ENCODE measurements around the gene RRAD.

RRAD gene

DNA sequence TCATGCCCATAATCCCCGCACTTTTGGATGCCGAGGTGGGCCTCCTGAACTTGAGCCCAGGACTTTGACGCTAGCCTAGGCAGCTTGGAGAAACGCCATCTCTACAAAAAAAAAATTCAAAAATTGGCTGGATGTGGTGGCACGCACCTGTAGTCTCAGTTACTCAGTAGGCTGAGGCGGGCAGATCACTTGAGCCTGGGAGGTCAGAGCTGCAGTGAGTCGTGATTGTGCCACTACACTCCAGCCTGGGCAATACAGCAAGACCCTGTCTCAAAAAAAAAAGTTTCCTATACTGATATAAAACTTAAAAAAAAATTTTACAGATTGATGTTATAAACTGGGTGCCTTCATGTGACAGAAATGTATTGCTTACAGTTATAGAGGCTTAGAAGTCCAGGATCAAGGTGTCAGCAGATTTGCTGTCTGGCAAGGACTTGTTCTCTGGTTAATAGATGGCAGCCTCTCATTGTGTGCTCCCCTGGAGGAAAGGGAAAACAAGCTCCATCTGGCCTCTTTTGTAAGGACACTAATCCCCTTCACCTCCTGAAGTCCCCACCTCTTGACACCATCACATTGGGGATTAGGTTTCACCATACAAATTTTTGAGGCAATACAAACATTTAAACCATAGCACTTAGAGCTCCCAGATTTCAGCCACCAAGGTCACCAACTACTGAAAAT lies 27.2 kb upstream of the RRAD start:
- TF ChIP-seq L3MBTL2 (conservative IDR thresholded peaks at IDR 0.05) = no peak
- CTCF ChIA-PET = interaction anchor here (0.6 to 1.4 kb wide), 4 partner anchors 8 to 432 kb away, joined by 3 to 4 read pairs (median 4); partner anchors contain the start of gene CES3
- no peak for DNase-seq (ENCODE audit: extremely low spot score)
- POLR2A ChIA-PET = no interaction called here

DNA sequence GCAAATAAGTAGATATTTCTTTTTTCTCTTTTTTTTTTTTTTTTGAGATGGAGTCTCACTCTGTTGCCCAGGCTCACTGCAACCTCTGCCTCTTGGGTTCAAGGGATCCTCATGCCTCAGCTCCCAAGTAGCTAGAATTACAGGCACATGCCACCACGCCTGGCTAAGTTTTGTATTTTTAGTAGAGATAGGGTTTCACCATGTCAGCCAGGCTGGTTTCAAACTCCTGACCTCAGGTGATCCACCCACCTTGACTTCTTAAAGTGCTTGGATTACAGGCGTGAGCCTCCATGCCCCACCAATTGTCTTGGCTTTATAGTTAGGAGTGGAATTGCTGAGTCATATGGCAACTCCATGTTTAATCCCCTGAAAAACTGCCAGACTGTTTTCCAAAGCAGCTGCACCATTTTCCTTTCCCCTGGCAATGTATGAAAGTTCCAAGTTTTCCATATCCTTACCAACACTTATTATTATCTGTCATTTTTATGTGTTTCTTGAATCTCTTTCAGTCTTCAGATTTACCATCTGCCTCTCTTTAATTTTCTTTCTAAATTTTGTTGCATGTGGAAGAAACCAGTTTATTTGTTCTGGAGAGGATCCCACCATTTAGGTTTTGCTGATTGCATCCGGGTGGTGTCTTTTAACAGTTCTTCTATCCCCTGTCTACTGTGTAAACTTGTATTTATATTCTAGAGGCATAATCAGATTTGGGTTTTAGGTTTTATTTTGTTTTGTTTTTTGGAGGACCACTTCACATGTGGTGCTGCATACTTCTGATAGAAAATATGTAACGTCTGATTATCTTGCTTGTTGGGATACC lies 25.8 kb upstream of the RRAD start:
- DNase-seq (ENCODE audit: extremely low spot score) = no peak
- CTCF ChIA-PET = interaction anchor here (1.5 kb wide), 1 partner anchor 42 kb away, joined by 3 read pairs; no protein-coding TSS in a partner anchor
- POLR2A ChIA-PET = no interaction called here
- TF ChIP-seq NFRKB (IDR thresholded peaks at IDR 0.05) (no peak), HDGF (IDR thresholded peaks at IDR 0.05; ENCODE audit: borderline replicate concordance) (no peak), ZNF384 (IDR thresholded peaks at IDR 0.05) (no peak), SUZ12 (IDR thresholded peaks at IDR 0.05) (no peak), FOXK2 (IDR thresholded peaks at IDR 0.05) (no peak), L3MBTL2 (conservative IDR thresholded peaks at IDR 0.05) (no peak), LEF1 (IDR thresholded peaks at IDR 0.05; ENCODE audit: borderline replicate concordance) (no peak), BHLHE40 (IDR thresholded peaks at IDR 0.05; ENCODE audit: borderline replicate concordance) (no peak), CTBP1 (IDR thresholded peaks at IDR 0.05; ENCODE audit: borderline replicate concordance) (no peak), ELF4 (IDR thresholded peaks at IDR 0.05) (no peak)
- TF ChIP-seq, protein P1, sequence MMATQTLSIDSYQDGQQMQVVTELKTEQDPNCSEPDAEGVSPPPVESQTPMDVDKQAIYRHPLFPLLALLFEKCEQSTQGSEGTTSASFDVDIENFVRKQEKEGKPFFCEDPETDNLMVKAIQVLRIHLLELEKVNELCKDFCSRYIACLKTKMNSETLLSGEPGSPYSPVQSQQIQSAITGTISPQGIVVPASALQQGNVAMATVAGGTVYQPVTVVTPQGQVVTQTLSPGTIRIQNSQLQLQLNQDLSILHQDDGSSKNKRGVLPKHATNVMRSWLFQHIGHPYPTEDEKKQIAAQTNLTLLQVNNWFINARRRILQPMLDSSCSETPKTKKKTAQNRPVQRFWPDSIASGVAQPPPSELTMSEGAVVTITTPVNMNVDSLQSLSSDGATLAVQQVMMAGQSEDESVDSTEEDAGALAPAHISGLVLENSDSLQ (IDR thresholded peaks at IDR 0.05) = no peak

DNA sequence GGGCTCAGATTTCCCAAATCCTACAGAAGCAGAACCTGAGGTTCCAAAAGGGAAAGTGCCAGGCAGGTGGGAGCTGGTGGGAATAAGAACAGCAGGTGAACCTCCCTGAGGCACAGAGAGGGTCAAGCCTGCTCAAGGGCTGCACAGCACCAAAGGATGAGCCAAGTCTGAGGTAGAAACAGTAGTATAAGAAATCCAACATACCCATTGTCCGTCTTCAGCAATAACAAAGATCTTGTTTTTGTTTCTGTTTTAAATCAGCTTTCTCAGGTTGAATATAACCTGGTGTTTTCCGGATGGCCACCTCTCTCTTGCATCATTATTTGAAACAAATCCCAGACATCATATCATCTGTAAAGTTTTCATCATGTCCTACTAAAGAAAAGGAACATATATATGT lies 25.1 kb upstream of the RRAD start:
- TF ChIP-seq L3MBTL2 (conservative IDR thresholded peaks at IDR 0.05) (no peak), FOXM1 (IDR thresholded peaks at IDR 0.05; ENCODE audit: borderline replicate concordance) (no peak), FOXA1 (IDR thresholded peaks at IDR 0.05) (no peak), ELF4 (IDR thresholded peaks at IDR 0.05) (no peak), FOXK2 (IDR thresholded peaks at IDR 0.05) (no peak)
- ChIA-PET CTCF (interaction anchor here (0.6 to 1.7 kb wide), 3 partner anchors 41 to 259 kb away, joined by 3 to 5 read pairs (median 4); no protein-coding TSS in a partner anchor), POLR2A (interaction anchor here (1.8 kb wide), 1 partner anchor 11 kb away, joined by 3 read pairs; the partner anchor contains the start of gene CES3)
- DNase-seq (ENCODE audit: extremely low spot score) = no peak

DNA sequence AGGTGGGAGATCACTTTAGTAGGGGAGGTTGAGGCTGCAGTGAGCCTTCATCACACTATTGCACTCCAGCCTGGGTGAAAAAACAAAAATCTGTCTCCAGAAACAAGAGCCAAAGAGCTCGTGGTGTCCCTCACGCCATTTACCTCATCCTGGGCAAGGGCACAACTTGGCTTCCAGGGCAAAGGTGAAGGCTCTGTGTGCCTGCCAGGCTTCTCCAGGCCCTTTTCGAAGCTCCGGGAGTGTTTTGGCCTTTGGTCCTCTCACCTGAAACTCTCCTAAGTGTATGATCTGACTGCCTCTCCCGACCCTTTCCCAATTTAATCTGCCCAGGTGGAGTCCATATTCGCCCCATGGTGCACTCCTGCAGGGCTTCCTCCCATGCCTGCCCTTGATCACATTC lies 24.1 kb upstream of the RRAD start:
- TF ChIP-seq NFRKB (IDR thresholded peaks at IDR 0.05) (no peak), FOXK2 (IDR thresholded peaks at IDR 0.05) (no peak), HDGF (IDR thresholded peaks at IDR 0.05; ENCODE audit: borderline replicate concordance) (no peak), FOXA1 (IDR thresholded peaks at IDR 0.05) (no peak), BHLHE40 (IDR thresholded peaks at IDR 0.05; ENCODE audit: borderline replicate concordance) (no peak), SUZ12 (IDR thresholded peaks at IDR 0.05) (no peak), CTBP1 (IDR thresholded peaks at IDR 0.05; ENCODE audit: borderline replicate concordance) (no peak), L3MBTL2 (conservative IDR thresholded peaks at IDR 0.05) (no peak), TARDBP (IDR thresholded peaks at IDR 0.05) (no peak), SP1 (IDR thresholded peaks at IDR 0.05) (no peak), ZNF384 (IDR thresholded peaks at IDR 0.05) (no peak), ELF4 (IDR thresholded peaks at IDR 0.05) (no peak), ARNT (IDR thresholded peaks at IDR 0.05) (no peak), LEF1 (IDR thresholded peaks at IDR 0.05; ENCODE audit: borderline replicate concordance) (no peak), FOXM1 (IDR thresholded peaks at IDR 0.05; ENCODE audit: borderline replicate concordance) (no peak)
- TF ChIP-seq, protein P1 (IDR thresholded peaks at IDR 0.05) = no peak
- POLR2A ChIA-PET = interaction anchor here (1.8 kb wide), 1 partner anchor 12 kb away, joined by 3 read pairs; the partner anchor contains the start of gene CES3
- no peak for DNase-seq (ENCODE audit: extremely low spot score)
- CTCF ChIA-PET = interaction anchor here (1.5 to 1.7 kb wide), 2 partner anchors 40 to 54 kb away, joined by 3 to 4 read pairs; no protein-coding TSS in a partner anchor

DNA sequence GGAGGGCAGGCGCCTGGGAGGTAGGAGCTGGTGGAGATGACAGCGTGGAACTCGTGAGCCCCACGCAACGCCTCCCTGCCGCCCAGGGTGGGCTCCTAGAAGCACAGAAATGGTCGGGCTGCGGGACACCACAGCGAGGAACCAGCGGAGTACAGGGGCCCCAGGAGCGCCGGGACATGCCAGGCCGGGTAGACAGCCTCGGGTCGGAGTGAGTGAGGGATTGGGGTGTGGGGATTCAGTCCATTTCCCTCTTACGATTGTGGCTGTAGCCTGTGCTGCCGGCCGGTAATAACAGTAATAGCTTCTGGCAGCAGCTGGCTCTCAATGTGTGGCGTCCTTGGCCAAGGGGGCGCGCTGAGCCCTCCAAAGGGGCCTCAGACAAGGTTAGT lies 23.5 kb upstream of the RRAD start:
- CTCF ChIA-PET = interaction anchor here (0.6 to 1.7 kb wide), 2 partner anchors 53 to 1125 kb away, joined by 4 read pairs; no protein-coding TSS in a partner anchor
- DNase-seq (ENCODE audit: extremely low spot score) = no peak
- POLR2A ChIA-PET = interaction anchor here (1.8 kb wide), 1 partner anchor 12 kb away, joined by 3 read pairs; the partner anchor contains the start of gene CES3
- no peak for TF ChIP-seq NFRKB (IDR thresholded peaks at IDR 0.05)

DNA sequence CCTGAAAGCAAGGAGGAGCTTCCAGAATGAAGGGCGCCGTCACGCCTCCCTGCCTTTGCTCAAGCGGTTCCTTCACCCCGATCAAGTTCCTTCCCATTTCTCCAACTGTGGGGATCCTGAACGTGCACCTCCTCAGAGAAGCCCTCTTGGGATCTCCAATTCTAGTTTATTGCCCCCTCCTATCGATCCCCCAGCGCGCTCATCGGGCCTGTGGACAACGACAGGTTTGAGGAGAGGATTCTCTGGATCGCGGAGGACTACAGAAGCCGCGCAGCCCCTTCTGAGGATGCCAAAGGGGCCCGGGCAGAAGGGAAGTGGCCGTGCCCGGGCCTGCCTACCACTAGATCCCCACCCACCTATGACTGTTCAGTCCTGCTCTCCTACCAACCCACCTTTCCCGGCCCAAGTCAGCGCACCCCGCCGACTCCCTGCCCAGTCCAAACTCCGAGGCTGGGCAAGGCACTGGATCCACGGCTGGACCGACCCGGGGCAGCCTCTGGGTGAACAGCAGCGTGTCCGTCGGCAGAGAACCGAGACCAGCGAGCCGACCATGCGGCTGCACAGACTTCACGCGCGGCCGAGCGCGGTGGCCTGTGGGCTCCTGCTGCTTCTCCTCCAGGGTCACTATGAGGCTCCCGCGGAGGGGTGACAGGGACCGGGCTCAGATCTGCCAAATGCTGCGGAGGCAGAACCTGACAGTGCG lies 22.9 kb upstream of the RRAD start:
- CTCF ChIA-PET = interaction anchor here (0.6 kb wide), 1 partner anchor 1125 kb away, joined by 4 read pairs; no protein-coding TSS in a partner anchor
- no peak for TF ChIP-seq SP1 (IDR thresholded peaks at IDR 0.05)
- TF ChIP-seq L3MBTL2 (conservative IDR thresholded peaks at IDR 0.05) = no peak
- TF ChIP-seq HDGF (IDR thresholded peaks at IDR 0.05; ENCODE audit: borderline replicate concordance) = no peak
- no peak for TF ChIP-seq NFRKB (IDR thresholded peaks at IDR 0.05)
- TF ChIP-seq, protein P1 (IDR thresholded peaks at IDR 0.05) = no peak
- POLR2A ChIA-PET = interaction anchor here (0.6 kb wide), 1 partner anchor 10 kb away, joined by 4 read pairs; no protein-coding TSS in a partner anchor
- DNase-seq (ENCODE audit: extremely low spot score) = no peak

All from HEK293T (cell line).